GM18909 (cell line): ENCODE measurements around the gene TMEM236.

ENCODE experiments used
- ATAC-seq: cut with Tn5 transposase; IDR thresholded peaks from one replicate; pipeline ENCODE4 v1.9.1; 2021; ENCODE audit warnings: mild to moderate bottlenecking; ENCODE audit not compliant: unreplicated experiment, poor library complexity

The TMEM236 gene

DNA sequence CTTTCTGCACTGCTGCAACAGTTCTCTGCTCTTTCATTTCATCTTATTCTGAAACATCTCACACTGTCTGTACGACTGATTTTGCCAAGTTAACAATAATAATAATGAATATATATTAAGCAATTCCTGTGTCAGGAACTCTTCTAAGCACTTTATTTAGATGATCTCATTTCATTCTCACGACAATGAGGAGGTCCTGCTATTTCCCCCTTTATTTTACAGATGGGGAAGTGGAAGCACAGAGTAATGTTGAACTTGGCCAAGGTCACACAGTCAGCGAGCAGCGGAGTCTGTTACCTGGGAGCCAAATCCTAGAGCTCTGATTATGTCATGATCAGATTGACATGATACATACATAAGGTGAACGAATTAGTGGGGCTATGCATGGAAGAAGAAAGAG lies 63.0 kb downstream of the TMEM236 start:
- no peak for ATAC-seq

- no peak for ATAC-seq
Measured at GRCh38 chr10:17816199-17816598, 64.2 kb downstream of the TMEM236 start.

DNA sequence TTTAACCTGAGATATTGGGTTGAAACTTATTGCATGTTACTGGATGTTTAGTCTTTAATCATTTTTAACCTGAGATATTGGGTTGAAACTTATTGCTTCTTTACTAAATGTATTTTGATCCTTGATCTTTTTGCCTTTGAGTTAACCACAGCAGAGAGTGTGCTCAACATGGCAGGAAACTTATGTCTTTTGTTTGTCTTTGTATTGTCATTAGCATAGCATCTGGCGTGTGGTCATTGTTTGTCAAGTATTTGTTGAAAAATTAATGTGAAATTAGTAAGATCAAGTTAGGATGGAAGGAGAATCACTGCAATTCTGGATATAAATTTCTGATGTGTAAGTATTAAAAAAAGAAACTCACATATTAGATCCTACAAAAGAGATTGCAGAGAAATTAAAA lies 65.3 kb downstream of the TMEM236 start:
- ATAC-seq, result no peak

DNA sequence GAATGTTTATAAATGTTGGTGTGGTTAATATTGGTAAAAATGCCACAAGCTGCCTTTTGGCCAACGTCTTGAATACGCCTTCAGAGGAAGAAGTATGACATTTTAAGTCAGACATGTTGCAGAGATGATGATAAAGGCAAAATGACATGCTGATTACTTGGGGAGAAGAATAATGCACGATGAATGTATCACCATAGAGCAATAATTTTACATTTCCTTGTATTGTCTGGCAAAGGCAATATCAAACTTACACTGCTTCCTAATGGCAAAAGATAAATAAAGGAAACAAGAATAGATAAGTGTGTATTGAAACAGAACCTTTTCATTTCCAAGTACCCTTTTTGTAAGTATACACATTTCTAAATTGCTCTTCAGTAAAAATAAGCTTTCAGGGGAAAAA lies 65.8 kb downstream of the TMEM236 start:
- ATAC-seq, result no peak

DNA sequence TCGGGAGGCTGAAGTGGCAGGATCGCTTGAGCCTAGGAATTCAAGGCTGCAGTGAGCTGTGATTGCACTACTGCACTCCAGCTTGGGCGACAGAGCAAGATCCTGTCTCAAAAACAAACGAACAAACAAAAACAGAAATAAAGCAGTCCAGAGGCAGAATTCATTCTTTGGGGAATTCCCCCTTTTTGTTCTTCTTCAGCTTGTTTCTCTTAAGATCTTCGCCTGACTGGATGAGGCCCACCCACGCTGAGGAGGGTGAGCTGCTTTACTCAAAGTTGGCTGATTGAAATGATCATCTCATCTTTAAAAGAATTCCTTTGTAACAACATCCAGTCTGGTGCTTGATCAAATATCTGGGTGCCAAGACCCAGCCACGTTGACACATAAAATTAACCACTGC lies 67.8 kb downstream of the TMEM236 start:
- ATAC-seq, result no peak

DNA sequence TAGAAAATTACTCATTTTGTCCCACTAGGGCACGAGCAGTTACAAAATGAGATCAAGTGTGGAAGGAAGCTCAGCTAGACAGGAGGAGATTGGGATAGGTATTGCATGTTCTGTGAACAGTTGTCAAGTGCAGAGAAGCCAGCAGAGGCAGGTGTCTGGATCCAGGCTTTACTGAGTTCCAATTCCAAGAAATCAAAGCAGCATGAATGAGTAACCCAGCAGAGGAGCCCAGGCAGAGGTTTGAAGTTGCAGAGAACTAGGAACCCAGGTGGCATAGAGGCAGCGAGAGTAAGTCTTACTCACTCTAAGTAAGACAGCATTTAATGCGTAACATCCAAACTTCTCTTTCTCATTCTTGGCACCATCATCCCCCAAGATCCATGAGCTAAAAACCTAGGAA lies 68.9 kb downstream of the TMEM236 start:
- ATAC-seq, result no peak

DNA sequence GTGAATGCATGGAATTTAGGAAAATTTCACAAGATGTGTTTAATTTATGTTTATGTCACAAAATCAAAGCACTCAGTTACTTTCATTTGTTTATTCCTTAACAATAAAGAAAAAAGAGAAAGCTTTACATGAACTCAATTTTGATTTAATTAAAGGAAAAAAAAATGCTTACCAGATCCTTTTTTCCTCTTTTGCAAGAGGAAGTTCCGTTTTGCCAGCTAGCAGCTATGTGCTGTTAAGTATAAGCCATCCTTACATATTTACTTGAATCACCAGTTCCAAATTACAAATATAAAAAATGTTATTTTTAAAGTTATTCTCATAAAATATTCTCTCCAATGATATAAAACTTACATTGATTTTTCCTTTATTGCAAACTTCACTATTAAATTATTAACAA lies 69.9 kb downstream of the TMEM236 start:
- no peak for ATAC-seq

GRCh38 chr10:17831341-17831740 lies 79.3 kb downstream of the TMEM236 start:
- no peak for ATAC-seq

GRCh38 chr10:17831896-17832295 lies 79.9 kb downstream of the TMEM236 start:
- ATAC-seq, result no peak

- ATAC-seq, result no peak
Measured at GRCh38 chr10:17833656-17834055, 81.7 kb downstream of the TMEM236 start.

DNA sequence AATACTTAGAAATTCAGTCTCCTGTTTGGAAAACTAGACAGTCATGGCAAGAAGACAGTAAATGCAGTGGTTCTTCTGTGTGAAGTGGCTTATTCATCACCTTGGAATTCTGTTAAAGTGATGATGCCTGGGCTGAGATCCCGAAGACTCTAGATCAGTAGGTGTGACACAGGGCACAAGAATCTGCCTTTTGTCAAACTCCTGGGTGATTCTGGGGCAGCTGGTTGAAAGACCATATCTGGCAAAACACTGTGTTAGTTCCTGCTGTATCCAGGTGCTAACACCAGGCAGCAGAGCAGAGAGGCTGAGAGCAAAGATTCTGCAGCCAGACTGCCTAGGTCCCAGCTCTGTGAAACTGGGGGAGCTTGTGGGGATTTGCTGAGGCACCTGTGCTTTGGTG lies 83.7 kb downstream of the TMEM236 start:
- ATAC-seq, result no peak

DNA sequence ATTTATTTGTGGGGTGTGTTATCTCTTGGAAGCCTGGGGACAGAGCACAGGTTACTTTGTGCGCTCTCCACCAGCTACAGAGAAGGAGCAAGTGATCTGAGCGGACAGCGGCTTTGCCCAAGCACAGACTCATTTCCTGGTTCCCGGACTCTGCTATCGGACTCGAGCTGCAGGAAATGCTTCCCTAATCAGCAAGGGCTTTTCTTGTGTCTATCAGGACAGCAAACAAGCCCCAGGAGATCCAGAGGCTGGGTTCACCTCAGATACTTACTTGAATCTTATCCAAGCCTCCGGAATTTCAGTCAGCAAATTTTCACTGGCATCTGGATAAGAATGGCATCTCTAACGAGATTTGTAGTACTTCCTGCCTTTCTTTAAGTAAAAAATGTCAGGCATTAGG lies 84.9 kb downstream of the TMEM236 start:
- no peak for ATAC-seq

GRCh38 chr10:17838080-17838648 lies 86.2 kb downstream of the TMEM236 start:
- ATAC-seq, result no peak

- ATAC-seq, result no peak
Measured at GRCh38 chr10:17841050-17841449, 89.0 kb downstream of the TMEM236 start.

- no peak for ATAC-seq
Measured at GRCh38 chr10:17842641-17843040, 90.6 kb downstream of the TMEM236 start.

DNA sequence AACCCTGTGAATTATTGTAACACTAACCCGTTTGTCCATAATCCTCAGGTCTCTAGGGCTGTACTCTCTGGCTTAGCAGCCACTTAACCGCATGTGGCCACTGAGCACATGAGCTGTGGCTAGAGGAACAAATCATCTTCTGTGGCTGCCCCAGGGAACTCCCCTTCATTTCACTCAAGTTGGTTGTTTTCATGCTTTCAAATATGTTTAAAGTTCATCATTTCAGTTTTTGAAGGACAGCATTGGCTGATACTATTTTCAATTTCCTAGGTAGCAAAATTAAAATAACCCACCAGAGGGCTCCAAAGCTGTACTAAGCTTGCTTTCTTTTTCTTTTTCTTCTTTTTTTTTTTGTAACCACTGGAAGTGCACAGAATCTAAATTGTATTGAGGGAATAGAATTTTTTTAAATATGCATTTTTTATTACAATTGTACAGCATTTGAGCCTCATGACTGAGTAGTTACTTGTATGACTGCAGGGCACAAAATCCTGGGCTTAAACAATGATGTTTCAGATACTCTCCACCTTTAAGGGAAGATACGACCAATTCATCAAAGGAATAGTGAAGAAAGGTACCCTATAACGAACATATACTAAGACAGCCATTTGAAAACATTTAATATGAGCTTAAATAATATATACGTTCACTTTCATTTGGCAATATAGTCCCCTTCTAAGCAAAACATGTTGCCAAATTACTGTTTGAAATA lies 95.7 kb downstream of the TMEM236 start:
- ATAC-seq, result no peak

- ATAC-seq, result no peak
Measured at GRCh38 chr10:17848646-17849045, 96.6 kb downstream of the TMEM236 start.
